NT2/D1 (cell line): ENCODE measurements around the gene PDE9A.

Experiments
- SUZ12 ChIP-seq: IDR thresholded peaks from 2 replicates; pipeline ENCODE4 v1.6.1; 2011; ENCODE audit not compliant: insufficient read length, insufficient read depth; ENCODE audit errors: extremely low read depth
- YY1 ChIP-seq: IDR thresholded peaks from 2 replicates; pipeline ENCODE4 v1.6.1; 2011; ENCODE audit not compliant: insufficient read length, insufficient read depth

GRCh38 chr21:42746593-42747275 lies 93.3 kb downstream of the PDE9A start:
- TF ChIP-seq YY1 (no peak), SUZ12 (no peak)
